H1 (cell line): ENCODE results near the gene NFYA.

Source experiments
- EZH2 ChIP-seq: fragments of 200-600 bp; sonication (generic); IDR thresholded peaks from 2 replicates; pipeline ENCODE4 v1.7.1; 2012; ENCODE audit warnings: low read depth, mild to moderate bottlenecking, moderate library complexity, low read length, inconsistent platforms; ENCODE audit not compliant: severe bottlenecking
- SP1 ChIP-seq: IDR thresholded peaks from 2 replicates; pipeline ENCODE4 v1.6.1; 2011; ENCODE audit warnings: low read depth, low read length
- TF ChIP-seq, protein P1 (sequence below), 3 experiments: IDR thresholded peaks; 1 replicate in 2 of 3; 2 replicates in 1 of 3; pipeline versions ENCODE4 v1.5.1 to v1.6.1; 2011; ENCODE audit warnings: low read length in 3 of 3, mild to moderate bottlenecking in 3 of 3, inconsistent platforms in 2 of 3, low read depth in 1 of 3, moderate library complexity in 1 of 3; ENCODE audit not compliant: insufficient read depth in 1 of 3; ENCODE audit errors: control extremely low read depth in 1 of 3

DNA sequence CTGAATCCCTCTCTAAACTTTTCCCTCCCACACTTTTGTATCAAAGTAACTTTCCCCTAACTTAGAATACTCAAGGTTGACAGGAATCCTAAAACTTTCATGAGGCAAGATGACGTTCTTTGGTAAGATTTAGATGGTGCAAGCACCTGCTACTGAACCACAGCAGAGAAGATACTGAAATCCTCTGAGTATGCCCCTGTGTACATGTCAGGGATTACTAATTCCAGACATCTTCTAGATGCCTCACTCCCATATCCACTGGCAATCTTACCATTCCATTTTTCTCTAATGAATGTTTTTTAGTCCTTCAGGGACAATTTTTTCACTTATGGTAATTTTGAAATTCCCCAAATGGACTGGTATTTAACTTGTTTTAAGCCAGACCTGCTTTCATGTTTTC is 10.7 kb upstream of the NFYA start:
- TF ChIP-seq, protein P1, sequence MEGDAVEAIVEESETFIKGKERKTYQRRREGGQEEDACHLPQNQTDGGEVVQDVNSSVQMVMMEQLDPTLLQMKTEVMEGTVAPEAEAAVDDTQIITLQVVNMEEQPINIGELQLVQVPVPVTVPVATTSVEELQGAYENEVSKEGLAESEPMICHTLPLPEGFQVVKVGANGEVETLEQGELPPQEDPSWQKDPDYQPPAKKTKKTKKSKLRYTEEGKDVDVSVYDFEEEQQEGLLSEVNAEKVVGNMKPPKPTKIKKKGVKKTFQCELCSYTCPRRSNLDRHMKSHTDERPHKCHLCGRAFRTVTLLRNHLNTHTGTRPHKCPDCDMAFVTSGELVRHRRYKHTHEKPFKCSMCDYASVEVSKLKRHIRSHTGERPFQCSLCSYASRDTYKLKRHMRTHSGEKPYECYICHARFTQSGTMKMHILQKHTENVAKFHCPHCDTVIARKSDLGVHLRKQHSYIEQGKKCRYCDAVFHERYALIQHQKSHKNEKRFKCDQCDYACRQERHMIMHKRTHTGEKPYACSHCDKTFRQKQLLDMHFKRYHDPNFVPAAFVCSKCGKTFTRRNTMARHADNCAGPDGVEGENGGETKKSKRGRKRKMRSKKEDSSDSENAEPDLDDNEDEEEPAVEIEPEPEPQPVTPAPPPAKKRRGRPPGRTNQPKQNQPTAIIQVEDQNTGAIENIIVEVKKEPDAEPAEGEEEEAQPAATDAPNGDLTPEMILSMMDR (IDR thresholded peaks at IDR 0.05; ENCODE audit: control extremely low read depth in 1 of 3, insufficient read depth in 1 of 3, low read depth in 1 of 3, low read length in 3 of 3) = no peak
- TF ChIP-seq EZH2 (no peak), SP1 (no peak)
